OCI-LY7 (cell line): ENCODE data around the gene ZMPSTE24.

ENCODE experiments used
- EZH2phosphoT487 ChIP-seq: fragments of 200-600 bp; sonication (generic); IDR thresholded peaks from 2 replicates; pipeline ENCODE4 v1.6.1; 2018; ENCODE audit warnings: low read depth, borderline replicate concordance, mild to moderate bottlenecking, mixed run types, antibody characterized with exemption, low read length, moderate library complexity, mixed read lengths
- TF ChIP-seq, protein P1 (sequence below): fragments of 200-600 bp; sonication (generic); conservative IDR thresholded peaks from 2 replicates; pipeline ENCODE4 v1.5.1; 2014; ENCODE audit warnings: mild to moderate bottlenecking, antibody characterized with exemption, low read length, moderate library complexity, mixed read lengths

DNA sequence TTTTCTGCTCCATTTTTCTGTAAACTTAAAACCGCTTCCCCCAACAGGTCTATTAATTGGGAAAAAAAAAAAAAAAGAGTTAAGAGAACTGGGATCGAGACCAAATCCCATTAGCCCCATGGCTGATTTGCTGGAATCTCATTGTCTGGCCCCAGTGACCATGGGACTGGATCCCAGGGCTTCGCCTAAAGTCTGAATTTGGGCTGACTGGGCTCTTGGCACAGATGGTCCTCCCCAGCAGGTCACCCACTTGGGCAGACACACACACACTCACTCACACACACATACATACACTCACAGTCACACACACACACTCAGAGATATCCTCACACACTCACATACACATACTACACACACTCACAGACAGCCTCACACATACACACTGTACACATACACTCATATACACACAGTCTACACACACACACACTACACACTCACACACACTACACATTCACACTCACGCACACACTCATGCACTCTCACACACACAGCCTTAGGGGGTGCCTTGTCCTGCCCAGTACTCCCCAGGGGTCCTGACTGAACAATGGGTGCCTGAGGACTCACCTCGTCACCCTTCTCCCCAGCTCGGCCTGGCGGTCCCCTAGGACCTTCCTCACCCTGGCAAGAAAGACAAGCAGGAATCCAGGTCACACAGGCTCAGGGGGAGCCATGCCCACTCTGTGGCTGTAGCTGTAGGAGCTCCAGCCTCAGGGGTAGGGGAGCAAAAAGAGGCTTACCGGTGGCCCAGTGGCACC lies 51.5 kb downstream of the ZMPSTE24 start:
- TF ChIP-seq, protein P1, sequence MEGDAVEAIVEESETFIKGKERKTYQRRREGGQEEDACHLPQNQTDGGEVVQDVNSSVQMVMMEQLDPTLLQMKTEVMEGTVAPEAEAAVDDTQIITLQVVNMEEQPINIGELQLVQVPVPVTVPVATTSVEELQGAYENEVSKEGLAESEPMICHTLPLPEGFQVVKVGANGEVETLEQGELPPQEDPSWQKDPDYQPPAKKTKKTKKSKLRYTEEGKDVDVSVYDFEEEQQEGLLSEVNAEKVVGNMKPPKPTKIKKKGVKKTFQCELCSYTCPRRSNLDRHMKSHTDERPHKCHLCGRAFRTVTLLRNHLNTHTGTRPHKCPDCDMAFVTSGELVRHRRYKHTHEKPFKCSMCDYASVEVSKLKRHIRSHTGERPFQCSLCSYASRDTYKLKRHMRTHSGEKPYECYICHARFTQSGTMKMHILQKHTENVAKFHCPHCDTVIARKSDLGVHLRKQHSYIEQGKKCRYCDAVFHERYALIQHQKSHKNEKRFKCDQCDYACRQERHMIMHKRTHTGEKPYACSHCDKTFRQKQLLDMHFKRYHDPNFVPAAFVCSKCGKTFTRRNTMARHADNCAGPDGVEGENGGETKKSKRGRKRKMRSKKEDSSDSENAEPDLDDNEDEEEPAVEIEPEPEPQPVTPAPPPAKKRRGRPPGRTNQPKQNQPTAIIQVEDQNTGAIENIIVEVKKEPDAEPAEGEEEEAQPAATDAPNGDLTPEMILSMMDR = no peak
- no peak for TF ChIP-seq EZH2phosphoT487
